Activated CD4-positive, alpha-beta T cell treated with anti-CD3 and anti-CD28 coated beads, Interleukin-2, amount 50 U/mL, for 48 hours (primary cell): Measurements from ENCODE around the gene GEMIN2.
"Not testable (repeated sequence)": the region's sequence is repeated elsewhere in the genome, so short reads cannot be mapped to it uniquely, and the experiment has no call there.

Source experiments
- DNase-seq, 2 experiments: peaks; one replicate each; pipeline ENCODE4 v3.0.0-alpha.2; 2020

GEMIN2 gene

DNA sequence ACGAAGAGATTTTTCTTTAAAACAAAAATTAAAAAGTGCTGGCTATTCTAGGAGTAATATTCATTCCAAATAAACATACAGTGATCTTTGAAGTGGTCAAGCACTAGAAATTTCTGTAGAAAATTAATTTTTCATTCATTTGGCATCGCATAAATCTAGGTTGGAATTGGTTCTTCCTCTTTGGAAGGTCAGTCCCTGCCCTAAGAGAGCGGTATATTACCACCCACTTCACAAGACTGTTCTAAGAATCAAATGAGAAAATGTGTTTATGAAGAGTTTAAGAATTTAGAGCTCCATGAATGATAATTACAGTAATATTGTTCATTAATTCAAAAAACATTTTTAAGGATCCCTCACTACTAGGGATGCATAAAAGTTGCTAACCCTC lies 444 bp upstream of the GEMIN2 start:
- no peak for DNase-seq

GRCh38 chr14:39122330-39123138 lies 8.4 kb downstream of the GEMIN2 start:
- DNase-seq: no peak

- not testable (repeated sequence) for DNase-seq
Measured at GRCh38 chr14:39137835-39138234, 23.7 kb downstream of the GEMIN2 start.

DNA sequence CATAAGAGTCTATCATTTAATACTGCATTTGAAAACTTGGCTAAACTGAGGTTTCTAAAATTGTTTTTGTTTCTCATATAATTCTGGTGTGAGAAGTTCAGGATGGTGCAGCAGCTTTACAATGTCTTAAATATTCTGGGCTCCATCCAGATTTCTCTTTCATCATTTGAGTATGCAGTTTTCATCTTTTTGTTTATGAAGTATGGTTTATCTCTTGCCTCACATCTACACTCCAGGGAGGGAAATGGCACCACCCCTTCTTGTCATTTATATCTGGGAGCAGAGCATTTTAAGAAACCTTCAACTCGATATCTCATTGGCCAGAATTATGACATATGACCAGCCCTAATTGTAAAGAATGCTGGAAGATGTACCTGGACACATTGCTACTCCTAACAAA lies 24.3 kb downstream of the GEMIN2 start:
- no peak for DNase-seq

GRCh38 chr14:39140170-39140569 lies 26.0 kb downstream of the GEMIN2 start:
- no peak for DNase-seq

GRCh38 chr14:39141623-39142022 lies 27.5 kb downstream of the GEMIN2 start:
- not testable (repeated sequence) for DNase-seq

GRCh38 chr14:39143226-39143625 lies 29.1 kb downstream of the GEMIN2 start:
- DNase-seq: not testable (repeated sequence)

- DNase-seq: no peak
Measured at GRCh38 chr14:39145266-39145966, 31.3 kb downstream of the GEMIN2 start.

- no peak for DNase-seq
Measured at GRCh38 chr14:39154594-39155189, 40.6 kb downstream of the GEMIN2 start.

DNA sequence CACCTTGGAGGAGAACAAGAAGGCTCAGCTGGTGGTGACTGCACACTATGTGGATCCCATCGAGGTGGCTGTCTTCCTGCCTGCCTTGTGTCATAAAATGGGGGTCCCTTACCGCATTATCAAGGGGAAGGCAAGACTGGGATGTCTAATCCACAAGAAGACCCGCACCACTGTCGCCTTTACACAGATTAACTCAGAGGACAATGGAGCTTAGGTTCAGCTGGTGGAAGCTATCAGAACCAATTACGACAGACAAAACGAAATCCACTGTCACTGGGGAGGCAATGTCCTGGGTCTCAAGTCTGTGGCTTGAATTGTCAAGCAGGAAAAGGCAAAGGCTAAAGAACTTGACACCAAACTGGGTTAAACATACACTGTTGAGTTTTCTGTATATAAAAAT lies 43.4 kb downstream of the GEMIN2 start:
- DNase-seq: no peak

GRCh38 chr14:39158222-39158858 lies 44.2 kb downstream of the GEMIN2 start:
- no peak for DNase-seq

- no peak for DNase-seq
Measured at GRCh38 chr14:39160494-39160893, 46.4 kb downstream of the GEMIN2 start.

- DNase-seq: not testable (repeated sequence)
Measured at GRCh38 chr14:39167797-39168320, 53.7 kb downstream of the GEMIN2 start.

DNA sequence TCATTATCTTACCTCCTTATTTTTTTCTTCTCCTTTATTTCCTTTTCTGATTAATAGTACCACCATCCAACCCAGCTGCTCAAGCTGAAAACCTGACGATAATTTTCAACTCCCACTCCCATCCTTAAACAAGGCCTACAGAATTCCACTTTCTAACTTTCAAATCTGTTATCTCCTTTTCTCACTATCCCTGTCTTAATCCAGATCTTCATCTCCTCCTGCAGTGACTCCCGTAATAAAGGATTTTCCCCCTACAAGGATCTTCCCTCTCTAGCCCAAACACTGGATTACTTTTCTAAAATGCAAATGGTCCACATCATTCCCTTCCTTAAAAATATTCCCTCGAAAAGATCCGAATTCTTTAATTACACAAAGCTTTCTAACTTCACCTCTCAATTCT lies 54.5 kb downstream of the GEMIN2 start:
- no peak for DNase-seq

GRCh38 chr14:39169541-39169900 lies 55.4 kb downstream of the GEMIN2 start:
- no peak for DNase-seq

GRCh38 chr14:39173198-39173597 lies 59.1 kb downstream of the GEMIN2 start:
- no peak for DNase-seq

GRCh38 chr14:39174560-39175444 lies 60.7 kb downstream of the GEMIN2 start, which contains the start of gene PNN:
Gene PNN, plus strand, starts transcription at chr14:39175254. Its CDS starts 26 bp downstream, at chr14:39175280.
- peak; percentile 94 to 95 for DNase-seq

- peak; percentile 46 to 57 for DNase-seq
Measured at GRCh38 chr14:39175445-39176262, 61.5 kb downstream of the GEMIN2 start.

GRCh38 chr14:39176263-39177167 lies 62.4 kb downstream of the GEMIN2 start:
- DNase-seq: no peak

- no peak for DNase-seq
Measured at GRCh38 chr14:39177168-39177545, 63.0 kb downstream of the GEMIN2 start.
